GM18505 (cell line): ENCODE measurements around the gene VANGL1.
"Not testable (repeated sequence)": the region's sequence is repeated elsewhere in the genome, so short reads cannot be mapped to it uniquely, and the experiment has no call there.

Source experiments
- ATAC-seq: cut with Tn5 transposase; IDR thresholded peaks from one replicate; pipeline ENCODE4 v1.9.1; 2021; ENCODE audit not compliant: unreplicated experiment
- POLR2A ChIP-seq: IDR thresholded peaks from 4 replicates; pipeline ENCODE4 v1.6.1; 2011; ENCODE audit warnings: borderline replicate concordance; ENCODE audit not compliant: insufficient read depth, insufficient read length; ENCODE audit errors: extremely low read depth

Gene VANGL1

GRCh38 chr1:115630342-115630741 is 11.4 kb upstream of the VANGL1 start:
- ATAC-seq: no peak
- TF ChIP-seq POLR2A: no peak

GRCh38 chr1:115632251-115633026 is 9.3 kb upstream of the VANGL1 start:
- no peak for TF ChIP-seq POLR2A
- ATAC-seq: no peak

- not testable (repeated sequence) for ATAC-seq
Observed at GRCh38 chr1:115633606-115634005, 8.2 kb upstream of the VANGL1 start.

- ATAC-seq: not testable (repeated sequence)
Observed at GRCh38 chr1:115637247-115637646, 4.5 kb upstream of the VANGL1 start.

GRCh38 chr1:115640384-115640783 is 1.4 kb upstream of the VANGL1 start:
- ATAC-seq: no peak
- no peak for TF ChIP-seq POLR2A

GRCh38 chr1:115642168-115643072 is 650 bp downstream of the VANGL1 start:
- ATAC-seq: peak; percentile 72
- TF ChIP-seq POLR2A: peak; percentile 32

GRCh38 chr1:115643225-115643624 is 1.5 kb downstream of the VANGL1 start:
- no peak for ATAC-seq
- TF ChIP-seq POLR2A: no peak

- no peak for TF ChIP-seq POLR2A
- no peak for ATAC-seq
Observed at GRCh38 chr1:115643666-115644065, 1.9 kb downstream of the VANGL1 start.

- no peak for TF ChIP-seq POLR2A
- ATAC-seq: no peak
Observed at GRCh38 chr1:115644109-115644508, 2.3 kb downstream of the VANGL1 start.

- no peak for TF ChIP-seq POLR2A
- ATAC-seq: no peak
Observed at GRCh38 chr1:115647047-115647446, 5.3 kb downstream of the VANGL1 start.

- no peak for ATAC-seq
- no peak for TF ChIP-seq POLR2A
Observed at GRCh38 chr1:115647507-115647906, 5.7 kb downstream of the VANGL1 start.

- ATAC-seq: no peak
- TF ChIP-seq POLR2A: no peak
Observed at GRCh38 chr1:115647919-115648650, 6.3 kb downstream of the VANGL1 start.
